Testis (tissue), 3 donors: ENCODE measurements around the gene LRRC7. TPM values are rescaled to one million over a fixed set of nuclear protein-coding genes. Genes with fewer than 3 reads are reported as not detected.

Experiments used
- DNase-seq: peaks from one replicate; pipeline ENCODE4 v3.0.0-alpha.2; 2019
- H3K27ac ChIP-seq, 2 donors: fragments of 200-600 bp; sonication (generic); one replicate each; pipeline ENCODE4 v1.5.1; 2019
- H3K27me3 ChIP-seq: fragments of 200-600 bp; sonication (generic); one replicate; pipeline ENCODE4 v1.5.1; 2019
- H3K36me3 ChIP-seq: fragments of 200-600 bp; sonication (generic); one replicate; pipeline ENCODE4 v1.5.1; 2017; ENCODE audit warnings: low read depth; ENCODE audit errors: missing control alignments
- H3K4me1 ChIP-seq: fragments of 200-600 bp; sonication (generic); one replicate; pipeline ENCODE4 v1.5.1; 2019
- H3K4me3 ChIP-seq, 2 donors: fragments of 200-600 bp; sonication (generic); one replicate each; pipeline ENCODE4 v1.5.1; 2017 to 2019
- H3K9me3 ChIP-seq: fragments of 200-600 bp; sonication (generic); one replicate; pipeline ENCODE4 v1.5.1; 2017
- CTCF ChIP-seq, 3 experiments: fragments of 450-650 bp in 2 of 3; fragments of 200-600 bp in 1 of 3; sonication (generic) in 1 of 3; IDR thresholded peaks; one replicate each; pipeline ENCODE4 v1.5.1; 2016 to 2019; ENCODE audit warnings: antibody characterized with exemption in 3 of 3, mild to moderate bottlenecking in 2 of 3, moderate library complexity in 1 of 3
- POLR2A ChIP-seq: fragments of 450-650 bp; IDR thresholded peaks from one replicate; pipeline ENCODE4 v1.6.1; 2017; ENCODE audit warnings: antibody characterized with exemption, mild to moderate bottlenecking, moderate library complexity
- WGBS, 2 donors: methylation state at CpG; one replicate each; pipeline ENCODE4 v1.1.5; 2018; 5-methylcytosine and 5-hydroxymethylcytosine counted together
- intact Hi-C: fragments of 100-400 bp; cut with DNase I; formaldehyde crosslinking; loops from one replicate; pipeline ENCODE4 v1.15.1; 2023; ENCODE audit warnings: low total_unique reads
- polyA plus RNA-seq: library from polyadenylated mRNA; stranded (reverse); fragments of 350-450 nt; fragmentation: Illumina TruSeq; extraction: RNeasy Lipid Tissue Mini Kit (QIAGEN cat#74804); gene quantifications from one replicate; pipeline ENCODE4 v1.2.3, GENCODE V29; 2014; ENCODE audit warnings: low read depth, low replicate concordance; ENCODE audit not compliant: insufficient read depth
- total RNA-seq, 2 donors: library from RNA; depleted of rRNA; stranded (reverse); fragments of >200 nt; gene quantifications; one replicate each; pipeline ENCODE4 v1.2.3, GENCODE V29; 2016

The LRRC7 gene
- total and polyA plus RNA-seq, 3 donors from 2014 or later: 5.2 to 8.0 (median 6.9) TPM

GRCh38 chr1:70156529-70157120, 588.9 kb downstream of the LRRC7 start:
- TF ChIP-seq POLR2A (no peak), CTCF (IDR thresholded peaks at IDR 0.05) (no peak)
- intact Hi-C loops: no loop called here
- no peak for DNase-seq
- H3K36me3 ChIP-seq: no peaks in the 10 kb centered on the region
- H3K4me1 ChIP-seq: no peaks in the 10 kb centered on the region
- 95 to 96% methylated on average over 5 of the region's 5 CpGs for WGBS, 2 donors
- H3K4me3 ChIP-seq: no peak overlapping the region
- no peak overlapping the region for H3K27ac ChIP-seq
- H3K9me3 ChIP-seq: no peaks in the 10 kb centered on the region
- no peaks in the 10 kb centered on the region for H3K27me3 ChIP-seq

GRCh38 chr1:70164350-70164749, 596.6 kb downstream of the LRRC7 start:
- Histone ChIP-seq H3K27ac (no peak overlapping the region), H3K36me3 (no peaks in the 10 kb centered on the region), H3K4me3 (no peak overlapping the region), H3K9me3 (no peaks in the 10 kb centered on the region), H3K4me1 (no peaks in the 10 kb centered on the region), H3K27me3 (no peaks in the 10 kb centered on the region)
- TF ChIP-seq CTCF (IDR thresholded peaks at IDR 0.05) (no peak), POLR2A (no peak)
- WGBS, 2 donors: 94 to 97% methylated on average over 4 of the region's 4 CpGs
- DNase-seq: no peak
- intact Hi-C loops: no loop called here

GRCh38 chr1:70168283-70168682, 600.6 kb downstream of the LRRC7 start:
- Histone ChIP-seq H3K27me3 (no peaks in the 10 kb centered on the region), H3K36me3 (no peaks in the 10 kb centered on the region), H3K4me3 (no peak overlapping the region), H3K27ac (no peak overlapping the region), H3K9me3 (no peaks in the 10 kb centered on the region), H3K4me1 (no peaks in the 10 kb centered on the region)
- TF ChIP-seq POLR2A (no peak), CTCF (IDR thresholded peaks at IDR 0.05) (no peak)
- intact Hi-C loops: no loop called here
- DNase-seq: no peak

GRCh38 chr1:70169018-70169839, 601.5 kb downstream of the LRRC7 start:
- no peaks in the 10 kb centered on the region for H3K36me3 ChIP-seq
- no peak overlapping the region for H3K27ac ChIP-seq
- DNase-seq: no peak
- intact Hi-C loops: no loop called here
- H3K4me3 ChIP-seq: no peak overlapping the region
- no peaks in the 10 kb centered on the region for H3K4me1 ChIP-seq
- WGBS, 2 donors: 72 to 80% methylated on average over 5 of the region's 5 CpGs
- no peaks in the 10 kb centered on the region for H3K27me3 ChIP-seq
- no peak for TF ChIP-seq CTCF (IDR thresholded peaks at IDR 0.05)
- TF ChIP-seq POLR2A: no peak
- H3K9me3 ChIP-seq: no peaks in the 10 kb centered on the region

- Histone ChIP-seq H3K4me3 (no peak overlapping the region), H3K36me3 (no peaks in the 10 kb centered on the region), H3K27ac (no peak overlapping the region), H3K9me3 (no peaks in the 10 kb centered on the region), H3K4me1 (no peaks in the 10 kb centered on the region), H3K27me3 (no peaks in the 10 kb centered on the region)
- no peak for DNase-seq
- TF ChIP-seq POLR2A: no peak
- TF ChIP-seq CTCF (IDR thresholded peaks at IDR 0.05): no peak
- intact Hi-C loops: no loop called here
- WGBS, 2 donors: 96 to 97% methylated on average over 1 of the region's 1 CpG
Observed at GRCh38 chr1:70171512-70171911, 603.8 kb downstream of the LRRC7 start.
